ENCODE measurements around the gene HNRNPU. TPM values are rescaled to one million over a fixed set of nuclear protein-coding genes. Genes with fewer than 3 reads are reported as not detected.

The HNRNPU gene
- total RNA-seq, 1 donor from 2014 or later: 856 TPM

- peaks cover 6% of the 10 kb centered on the region for H3K4me1 ChIP-seq
- no peaks in the 10 kb centered on the region for H4K20me1 ChIP-seq (ENCODE audit: low read depth)
- Mint-ChIP-seq H3K4me3 (no peak overlapping the region), H3K27me3 (ENCODE audit: insufficient read depth, low read depth) (peaks cover 5% of the 10 kb centered on the region), H3K9me3 (no peaks in the 10 kb centered on the region), H3K27ac (no peak overlapping the region), H3K36me3 (no peaks in the 10 kb centered on the region), H3K4me1 (peaks cover 2% of the 10 kb centered on the region)
- no peaks in the 10 kb centered on the region for H3K36me3 ChIP-seq
- TF ChIP-seq EZH2 (IDR thresholded peaks at IDR 0.05) (no peak), CTCF (IDR thresholded peaks at IDR 0.05) (no peak), EZH2phosphoT487 (IDR thresholded peaks at IDR 0.05) (no peak)
- DNase-seq (ENCODE audit: low spot score): no peak
- H3K4me2 ChIP-seq: no peak overlapping the region
- no peaks in the 10 kb centered on the region for H3F3A ChIP-seq (ENCODE audit: low read depth)
- H3K27me3 ChIP-seq: no peaks in the 10 kb centered on the region
- no peaks in the 10 kb centered on the region for H3K9me3 ChIP-seq (ENCODE audit: low read depth)
- no peak overlapping the region for H2AFZ ChIP-seq (replicated peaks)
- H3K9ac ChIP-seq: no peak overlapping the region
- H3K27ac ChIP-seq: no peak overlapping the region
- no peak overlapping the region for H3K4me3 ChIP-seq
- H3K79me2 ChIP-seq (ENCODE audit: low read depth): no peaks in the 10 kb centered on the region
These were observed 37.2 kb upstream of the HNRNPU start for GRCh38 chr1:244901400-244902015.

GRCh38 chr1:244897476-244898254 lies 33.3 kb upstream of the HNRNPU start:
- H3F3A ChIP-seq (ENCODE audit: low read depth): no peaks in the 10 kb centered on the region
- no peaks in the 10 kb centered on the region for H3K36me3 Mint-ChIP-seq
- H3K27ac ChIP-seq: no peak overlapping the region
- no peaks in the 10 kb centered on the region for H3K9me3 Mint-ChIP-seq
- no peak for DNase-seq (ENCODE audit: low spot score)
- peaks cover 6% of the 10 kb centered on the region for H3K4me1 ChIP-seq
- no peaks in the 10 kb centered on the region for H3K27me3 ChIP-seq
- no peak overlapping the region for H3K27ac Mint-ChIP-seq
- TF ChIP-seq EZH2 (IDR thresholded peaks at IDR 0.05) (no peak), EZH2phosphoT487 (IDR thresholded peaks at IDR 0.05) (no peak), CTCF (IDR thresholded peaks at IDR 0.05) (no peak)
- H3K4me3 ChIP-seq: no peak overlapping the region
- H3K79me2 ChIP-seq (ENCODE audit: low read depth): no peaks in the 10 kb centered on the region
- no peaks in the 10 kb centered on the region for H3K36me3 ChIP-seq
- H2AFZ ChIP-seq (replicated peaks): no peak overlapping the region
- H3K4me2 ChIP-seq: no peak overlapping the region
- no peaks in the 10 kb centered on the region for H3K27me3 Mint-ChIP-seq (ENCODE audit: insufficient read depth, low read depth)
- no peak overlapping the region for H3K4me3 Mint-ChIP-seq
- H3K9ac ChIP-seq: no peak overlapping the region
- H4K20me1 ChIP-seq (ENCODE audit: low read depth): no peaks in the 10 kb centered on the region
- no peaks in the 10 kb centered on the region for H3K9me3 ChIP-seq (ENCODE audit: low read depth)
- peaks cover 2% of the 10 kb centered on the region for H3K4me1 Mint-ChIP-seq

GRCh38 chr1:244896550-244896949 lies 32.2 kb upstream of the HNRNPU start:
- Mint-ChIP-seq H3K4me3 (no peak overlapping the region), H3K27me3 (ENCODE audit: insufficient read depth, low read depth) (no peaks in the 10 kb centered on the region), H3K4me1 (peaks cover 2% of the 10 kb centered on the region), H3K36me3 (no peaks in the 10 kb centered on the region), H3K9me3 (no peaks in the 10 kb centered on the region), H3K27ac (no peak overlapping the region)
- Histone ChIP-seq H3K36me3 (no peaks in the 10 kb centered on the region), H3F3A (ENCODE audit: low read depth) (no peaks in the 10 kb centered on the region), H3K27me3 (no peaks in the 10 kb centered on the region), H3K9ac (no peak overlapping the region), H3K4me3 (no peak overlapping the region), H3K79me2 (ENCODE audit: low read depth) (no peaks in the 10 kb centered on the region), H3K4me2 (no peak overlapping the region), H2AFZ (replicated peaks) (no peak overlapping the region), H3K4me1 (peaks cover 6% of the 10 kb centered on the region), H3K27ac (no peak overlapping the region), H3K9me3 (ENCODE audit: low read depth) (no peaks in the 10 kb centered on the region), H4K20me1 (ENCODE audit: low read depth) (no peaks in the 10 kb centered on the region)
- TF ChIP-seq EZH2 (IDR thresholded peaks at IDR 0.05): no peak
- no peak for TF ChIP-seq EZH2phosphoT487 (IDR thresholded peaks at IDR 0.05)
- no peak for TF ChIP-seq CTCF (IDR thresholded peaks at IDR 0.05)
- no peak for DNase-seq (ENCODE audit: low spot score)
